Measurements from ENCODE around the gene DUSP5.

DUSP5 gene

GRCh38 chr10:110479710-110480109 is 18.0 kb upstream of the DUSP5 start:
- Histone ChIP-seq H3K36me3 (ENCODE audit: control insufficient read depth, insufficient read depth, low read length) (no peaks in the 10 kb centered on the region), H3K79me2 (no peaks in the 10 kb centered on the region), H3K27ac (no peak overlapping the region), H3K4me3 (ENCODE audit: low read depth, low read length) (no peak overlapping the region), H3K9me3 (ENCODE audit: control insufficient read depth, low read length) (no peaks in the 10 kb centered on the region), H2AFZ (no peak overlapping the region), H3K4me2 (ENCODE audit: low read length) (no peak overlapping the region), H3K4me1 (no peaks in the 10 kb centered on the region), H3K27me3 (ENCODE audit: control insufficient read depth, insufficient read depth, low read length) (no peaks in the 10 kb centered on the region), H3K9ac (no peak overlapping the region)
- no peak for TF ChIP-seq CTCF (IDR thresholded peaks at IDR 0.05)

- H3K27me3 ChIP-seq (ENCODE audit: control insufficient read depth, insufficient read depth, low read length) = no peaks in the 10 kb centered on the region
- H3K79me2 ChIP-seq = no peaks in the 10 kb centered on the region
- no peak overlapping the region for H3K4me3 ChIP-seq (ENCODE audit: low read depth, low read length)
- no peaks in the 10 kb centered on the region for H3K9me3 ChIP-seq (ENCODE audit: control insufficient read depth, low read length)
- no peak overlapping the region for H3K9ac ChIP-seq
- no peak overlapping the region for H2AFZ ChIP-seq
- H3K4me2 ChIP-seq (ENCODE audit: low read length) = no peak overlapping the region
- H3K27ac ChIP-seq = no peak overlapping the region
- no peaks in the 10 kb centered on the region for H3K4me1 ChIP-seq
- H3K36me3 ChIP-seq (ENCODE audit: control insufficient read depth, insufficient read depth, low read length) = no peaks in the 10 kb centered on the region
- TF ChIP-seq CTCF (IDR thresholded peaks at IDR 0.05) = no peak
Observed at GRCh38 chr10:110480387-110480786, 17.3 kb upstream of the DUSP5 start.

GRCh38 chr10:110481919-110482318 is 15.8 kb upstream of the DUSP5 start:
- H3K4me3 ChIP-seq (ENCODE audit: low read depth, low read length) = no peak overlapping the region

GRCh38 chr10:110483633-110484032 is 14.1 kb upstream of the DUSP5 start:
- H3K4me2 ChIP-seq (ENCODE audit: low read length) = no peak overlapping the region
- H2AFZ ChIP-seq = no peak overlapping the region

More at GRCh38 chr10:110481919-110482318, 15.8 kb upstream of the DUSP5 start:
- no peak overlapping the region for H2AFZ ChIP-seq
- no peak overlapping the region for H3K4me2 ChIP-seq (ENCODE audit: low read length)
- no peak overlapping the region for H3K27ac ChIP-seq
- H3K79me2 ChIP-seq = no peaks in the 10 kb centered on the region
- no peaks in the 10 kb centered on the region for H3K9me3 ChIP-seq (ENCODE audit: control insufficient read depth, low read length)
- H3K9ac ChIP-seq = no peak overlapping the region
- TF ChIP-seq CTCF (IDR thresholded peaks at IDR 0.05) = no peak
- H3K4me1 ChIP-seq = no peaks in the 10 kb centered on the region
- no peaks in the 10 kb centered on the region for H3K27me3 ChIP-seq (ENCODE audit: control insufficient read depth, insufficient read depth, low read length)
- no peaks in the 10 kb centered on the region for H3K36me3 ChIP-seq (ENCODE audit: control insufficient read depth, insufficient read depth, low read length)

More at GRCh38 chr10:110483633-110484032, 14.1 kb upstream of the DUSP5 start:
- Histone ChIP-seq H3K36me3 (ENCODE audit: control insufficient read depth, insufficient read depth, low read length) (no peaks in the 10 kb centered on the region), H3K27me3 (ENCODE audit: control insufficient read depth, insufficient read depth, low read length) (no peaks in the 10 kb centered on the region), H3K79me2 (no peaks in the 10 kb centered on the region), H3K4me1 (no peaks in the 10 kb centered on the region), H3K9ac (no peak overlapping the region), H3K9me3 (ENCODE audit: control insufficient read depth, low read length) (no peaks in the 10 kb centered on the region), H3K4me3 (ENCODE audit: low read depth, low read length) (no peak overlapping the region), H3K27ac (no peak overlapping the region)
- TF ChIP-seq CTCF (IDR thresholded peaks at IDR 0.05) = no peak
